Ecto neural progenitor cell (in vitro differentiated cells): ENCODE results near the gene BBS9.
"Not testable (repeated sequence)": the region's sequence is repeated elsewhere in the genome, so short reads cannot be mapped to it uniquely, and the experiment has no call there.

ENCODE experiments used
- DNase-seq: peaks from one replicate; pipeline ENCODE4 v3.0.0-alpha.2; 2018; ENCODE audit warnings: low spot score

The BBS9 gene

DNA sequence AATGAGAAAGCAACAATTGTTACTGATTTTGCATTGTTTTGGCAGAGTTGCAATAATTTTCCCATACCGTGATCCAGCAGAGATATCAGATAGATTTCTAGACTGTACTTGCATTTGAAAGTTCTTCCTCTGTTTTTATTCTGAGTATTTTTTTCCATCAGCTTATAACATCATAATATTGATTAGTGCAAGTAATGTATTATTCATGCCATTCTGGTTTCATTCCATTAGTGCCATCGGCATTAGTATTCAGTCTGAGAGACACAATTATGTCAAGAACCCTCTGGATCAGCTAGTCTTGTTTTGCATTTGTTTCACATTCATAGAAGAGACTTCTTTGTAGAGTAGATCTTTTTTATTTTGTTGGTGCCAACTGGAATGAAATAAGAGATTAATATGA is 304.0 kb downstream of the BBS9 start:
- DNase-seq = no peak

DNA sequence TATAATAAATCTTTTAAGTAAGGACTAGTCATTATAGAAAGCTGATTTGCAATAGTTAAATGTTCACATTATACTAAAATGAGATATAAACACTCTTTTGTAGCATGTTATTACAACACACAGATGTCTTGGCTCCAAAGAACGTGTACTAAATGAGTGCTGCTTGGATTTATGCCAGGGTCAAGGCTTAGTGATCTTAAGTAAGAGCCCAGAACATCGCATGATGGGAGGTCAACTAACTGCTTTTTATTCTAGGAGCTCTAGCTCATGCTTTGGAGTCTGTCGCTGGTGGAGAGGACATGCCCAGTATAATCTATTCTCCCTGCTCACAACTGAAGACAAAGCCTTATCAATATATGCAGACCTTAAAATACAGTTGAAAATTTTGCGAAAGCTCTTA is 315.1 kb downstream of the BBS9 start:
- DNase-seq = no peak

- DNase-seq = no peak
Observed at GRCh38 chr7:33446551-33446950, 317.2 kb downstream of the BBS9 start.

DNA sequence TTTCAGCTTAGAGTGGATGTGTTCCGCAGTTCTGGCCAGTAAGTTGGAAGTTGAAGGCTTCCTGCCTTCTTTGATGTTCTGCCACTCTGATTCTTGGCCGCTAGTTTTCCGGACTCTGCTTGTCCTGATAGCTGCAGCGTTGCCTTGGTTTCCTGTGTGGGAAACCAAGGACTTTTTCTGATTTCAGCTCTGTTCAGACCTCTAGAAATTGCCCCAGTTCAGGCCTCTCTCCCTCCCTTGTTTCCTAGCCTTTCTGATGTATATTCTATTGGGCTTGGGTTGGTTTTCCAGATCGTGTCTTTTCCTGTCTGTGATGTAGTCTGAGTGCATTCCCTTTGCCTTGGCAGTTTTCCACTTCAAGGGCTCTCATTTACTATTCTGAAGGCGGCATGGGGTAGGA is 318.7 kb downstream of the BBS9 start:
- DNase-seq = no peak

GRCh38 chr7:33449847-33450246 is 320.5 kb downstream of the BBS9 start:
- DNase-seq = no peak

DNA sequence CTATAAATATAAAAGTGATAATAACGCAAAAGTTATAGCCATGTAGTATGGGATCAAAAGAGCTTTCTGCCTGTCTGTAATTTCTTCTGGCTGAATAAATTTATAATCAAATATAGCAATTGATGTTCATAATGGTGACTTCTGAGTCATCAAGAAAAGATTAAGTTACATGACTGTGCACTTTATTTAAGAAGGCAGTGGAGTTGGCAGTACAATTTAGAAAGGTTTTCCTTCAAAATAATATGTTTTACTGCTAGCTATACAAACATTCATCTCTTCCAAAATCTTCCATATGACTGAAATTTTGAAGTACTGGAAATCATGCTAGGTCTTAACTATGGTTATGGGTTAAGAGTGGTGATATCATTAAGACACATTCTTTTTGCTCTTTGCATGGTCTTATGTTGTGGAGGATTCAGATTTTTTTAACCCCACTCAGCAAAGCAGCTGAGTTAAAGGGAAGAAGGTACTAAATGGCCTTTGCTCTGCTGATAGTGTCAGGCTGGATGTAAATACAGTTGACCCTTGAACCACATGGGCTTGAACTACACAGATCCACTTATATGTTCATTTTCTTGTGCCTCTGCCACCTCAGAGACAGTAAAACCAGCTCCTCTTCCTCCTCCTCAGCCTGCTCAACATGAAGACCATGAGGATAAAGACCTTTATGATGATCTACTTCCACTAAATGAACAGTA is 323.6 kb downstream of the BBS9 start:
- no peak for DNase-seq

GRCh38 chr7:33457039-33457438 is 327.7 kb downstream of the BBS9 start:
- DNase-seq = no peak

- no peak for DNase-seq
Observed at GRCh38 chr7:33458581-33458980, 329.2 kb downstream of the BBS9 start.

DNA sequence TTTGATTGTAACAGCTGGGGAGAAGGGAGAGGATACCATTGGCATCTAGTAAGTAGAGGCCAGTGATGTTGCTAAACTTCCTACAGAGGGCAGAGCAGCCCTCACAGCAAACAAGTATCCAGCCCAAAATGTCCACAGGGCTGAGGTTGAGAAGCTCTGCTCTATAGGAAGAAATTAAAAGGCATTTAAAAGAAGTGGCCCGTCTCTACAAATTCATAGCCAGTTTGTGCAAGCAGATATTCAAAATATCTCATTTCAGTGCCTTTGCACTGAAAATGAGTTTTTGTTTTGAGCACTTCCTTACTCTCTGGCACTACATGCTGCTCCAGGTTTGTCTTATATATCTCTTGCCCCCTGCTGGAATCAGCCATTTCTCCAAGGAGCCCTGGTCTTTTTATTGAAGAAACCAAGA is 330.0 kb downstream of the BBS9 start:
- peak; percentile 52 for DNase-seq

DNA sequence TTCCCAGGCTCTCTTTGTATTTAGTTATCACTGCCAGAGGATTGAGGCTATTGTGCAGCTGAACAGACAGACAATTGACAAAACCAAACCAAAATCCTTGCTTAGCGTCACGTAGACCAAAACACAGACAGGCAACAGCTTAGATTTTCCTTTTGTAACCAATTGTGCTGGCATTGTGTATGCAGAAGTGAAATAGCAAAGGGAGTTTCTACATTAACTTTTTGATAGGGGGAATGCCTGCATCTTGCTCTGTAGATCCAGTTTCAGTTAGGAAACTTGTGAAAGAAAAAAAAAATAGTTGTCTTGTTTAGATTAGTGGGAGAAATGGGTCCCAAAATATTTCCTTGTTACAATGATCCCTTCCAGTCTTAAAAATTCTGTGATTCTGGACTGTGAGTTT is 333.8 kb downstream of the BBS9 start:
- DNase-seq = no peak

GRCh38 chr7:33466203-33466602 is 336.8 kb downstream of the BBS9 start:
- no peak for DNase-seq

DNA sequence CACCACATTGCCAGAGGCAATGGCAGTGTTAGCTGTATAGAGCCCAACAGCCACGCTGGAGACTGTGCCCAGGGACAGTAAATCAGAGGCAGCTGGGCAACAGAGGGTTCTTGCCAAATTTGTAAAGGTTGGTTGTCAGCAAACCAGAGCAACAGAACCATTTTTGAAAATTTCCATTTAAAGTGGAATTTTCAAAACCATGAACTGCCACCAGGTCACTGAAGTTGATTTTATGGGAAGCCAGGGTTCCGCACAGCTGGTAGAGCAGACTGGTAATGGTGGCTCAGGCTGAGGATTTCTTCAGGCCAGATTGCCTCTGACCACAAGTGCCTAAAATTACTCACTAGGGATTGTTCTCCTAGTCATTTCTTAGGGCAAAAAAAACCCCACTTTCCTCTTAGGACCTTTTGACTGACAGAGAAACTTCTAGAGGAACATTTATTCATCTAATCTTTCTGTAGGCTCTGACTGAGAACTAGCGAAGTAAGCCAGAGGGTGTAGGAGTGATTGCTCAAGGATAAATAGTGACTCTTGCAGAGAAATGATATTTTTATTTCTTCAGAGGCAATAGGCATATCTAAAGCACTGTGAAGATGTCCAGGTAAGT is 342.4 kb downstream of the BBS9 start:
- DNase-seq = no peak

- no peak for DNase-seq
Observed at GRCh38 chr7:33472348-33473025, 343.1 kb downstream of the BBS9 start.

DNA sequence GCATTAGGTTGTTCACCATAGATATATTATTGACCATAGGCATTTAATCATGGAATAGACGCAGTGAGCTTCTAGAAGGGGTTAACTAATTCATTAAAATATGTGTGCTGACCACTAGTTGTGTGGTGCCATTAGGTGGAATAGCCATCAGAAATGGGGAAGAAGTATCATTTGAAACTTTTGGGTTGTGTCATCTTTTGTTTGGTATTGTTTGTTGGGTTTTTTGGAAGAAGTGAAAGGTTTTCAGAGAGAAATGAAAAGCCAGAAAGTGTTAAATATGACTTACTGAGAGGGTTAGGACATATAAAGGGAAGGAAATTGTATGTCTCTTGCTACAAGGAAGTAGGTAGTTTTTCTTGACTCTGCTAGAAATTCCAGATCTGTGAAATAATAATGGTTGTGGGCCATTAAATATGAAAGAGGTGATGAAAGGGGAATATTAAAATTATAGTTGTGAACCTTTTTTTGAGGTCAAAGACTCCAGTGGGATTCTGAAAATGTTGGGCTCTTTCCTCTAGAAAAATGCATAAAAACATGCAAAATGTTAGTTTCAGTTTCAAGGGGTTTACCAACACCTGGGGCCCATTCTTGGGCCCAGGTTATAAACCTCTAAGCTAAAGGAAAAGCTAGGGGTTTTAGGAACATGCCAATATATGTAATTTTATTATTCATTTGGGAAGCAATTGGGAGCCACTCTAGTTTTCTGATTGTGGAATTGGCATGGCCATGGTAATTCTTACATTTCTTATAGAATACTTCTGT is 348.5 kb downstream of the BBS9 start:
- no peak for DNase-seq

DNA sequence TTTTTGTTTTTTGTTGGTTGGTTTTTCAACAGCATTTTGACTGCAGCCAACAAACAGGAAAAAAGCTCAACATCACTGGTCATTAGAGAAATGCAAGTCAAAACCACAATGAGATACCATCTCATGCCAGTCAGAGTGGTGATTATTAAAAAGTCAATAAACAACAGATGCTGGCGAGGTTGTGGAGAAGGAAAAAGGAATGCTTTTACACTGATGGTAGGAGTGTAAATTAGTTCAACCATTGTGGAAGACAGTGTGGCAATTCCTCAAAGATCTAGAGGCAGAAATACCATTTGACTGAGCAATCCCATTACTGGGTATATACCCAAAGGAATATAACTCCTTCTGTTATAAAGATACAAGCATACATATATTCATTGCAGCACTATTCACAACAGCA is 355.1 kb downstream of the BBS9 start:
- not testable (repeated sequence) for DNase-seq

DNA sequence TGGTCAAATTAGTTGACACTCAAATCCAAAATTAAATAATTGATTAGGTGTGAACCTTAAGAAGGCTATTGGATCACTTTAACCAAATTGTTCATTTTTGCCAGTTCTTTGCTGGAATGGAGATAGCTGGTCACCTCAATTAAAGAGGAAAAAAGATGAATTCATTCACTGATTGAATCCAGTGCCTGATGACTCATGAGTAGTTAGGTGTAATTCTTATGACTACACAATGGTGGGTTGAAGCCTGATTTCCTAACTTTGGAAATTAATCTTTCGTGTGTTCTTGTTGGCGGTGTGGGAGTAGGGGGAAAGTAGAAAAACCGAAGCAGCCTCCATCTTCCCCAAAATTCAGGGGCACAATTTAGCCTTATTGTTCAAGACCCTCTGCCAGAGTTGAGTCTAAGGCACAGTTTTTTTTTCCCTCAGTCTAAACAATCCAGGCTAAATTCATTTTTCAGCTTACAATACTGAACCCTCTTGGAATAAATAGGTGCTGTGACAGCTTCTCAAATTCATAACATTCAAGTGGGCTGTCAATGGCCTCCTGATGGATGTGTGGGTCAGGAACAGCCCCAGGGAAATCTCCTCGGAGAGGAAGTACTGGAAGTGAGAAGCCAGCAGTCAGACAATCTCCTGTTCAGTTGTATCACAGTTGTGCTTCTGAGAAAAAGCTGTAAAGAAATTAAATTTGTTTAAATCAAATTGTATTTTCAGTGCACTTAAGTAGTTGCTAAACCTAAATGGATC is 356.6 kb downstream of the BBS9 start:
- DNase-seq = no peak

GRCh38 chr7:33486633-33487032 is 357.3 kb downstream of the BBS9 start:
- no peak for DNase-seq

DNA sequence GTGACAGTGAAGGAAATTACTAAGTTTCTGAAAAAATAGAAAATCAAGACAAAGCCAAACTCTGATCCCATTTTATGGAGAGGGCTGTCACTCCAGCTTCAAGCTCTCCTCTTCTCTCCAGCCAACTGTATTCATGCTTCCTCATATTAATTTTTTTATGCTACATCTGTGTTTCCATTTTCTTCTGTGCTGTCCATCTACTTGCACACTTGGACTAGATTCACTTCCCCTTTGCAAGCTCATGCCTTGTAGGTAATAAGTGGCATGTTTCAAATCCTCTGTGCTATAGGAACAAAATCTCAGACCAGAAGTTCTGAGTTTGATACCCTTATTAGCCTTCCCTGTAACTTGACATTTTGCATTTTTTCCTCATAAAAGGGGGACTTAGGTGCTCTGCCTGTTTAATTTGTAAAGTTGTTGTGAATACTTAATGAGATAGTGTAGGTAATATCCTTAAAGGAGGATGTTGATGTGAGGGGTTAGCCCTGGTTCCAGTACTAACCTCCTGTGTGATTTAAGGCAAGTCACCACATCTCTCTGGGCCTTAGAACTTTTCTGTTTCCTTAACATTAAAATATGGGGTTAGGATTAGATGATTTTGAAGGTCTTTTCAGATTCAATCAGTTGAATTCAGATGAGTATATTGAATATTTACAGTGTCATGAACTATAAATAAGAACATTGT is 358.8 kb downstream of the BBS9 start:
- DNase-seq = no peak

DNA sequence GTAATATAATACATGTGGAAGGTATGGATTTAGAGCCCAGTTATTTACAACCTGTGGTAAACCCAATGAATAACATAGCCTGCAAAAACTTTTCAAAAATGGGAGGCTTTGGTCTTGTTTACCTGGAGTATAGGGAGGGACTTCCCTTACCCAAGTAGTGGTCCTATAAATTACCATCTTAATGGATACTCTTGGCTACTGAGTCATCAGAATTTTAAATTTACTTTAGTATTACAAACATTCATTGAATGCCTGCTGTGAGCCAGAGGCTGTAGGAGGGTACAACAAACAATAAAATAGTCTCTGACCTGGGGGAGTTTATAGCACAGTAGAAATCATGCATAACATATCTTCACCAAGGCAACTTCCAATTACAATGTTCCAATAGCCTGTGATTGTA is 365.1 kb downstream of the BBS9 start:
- no peak for DNase-seq

DNA sequence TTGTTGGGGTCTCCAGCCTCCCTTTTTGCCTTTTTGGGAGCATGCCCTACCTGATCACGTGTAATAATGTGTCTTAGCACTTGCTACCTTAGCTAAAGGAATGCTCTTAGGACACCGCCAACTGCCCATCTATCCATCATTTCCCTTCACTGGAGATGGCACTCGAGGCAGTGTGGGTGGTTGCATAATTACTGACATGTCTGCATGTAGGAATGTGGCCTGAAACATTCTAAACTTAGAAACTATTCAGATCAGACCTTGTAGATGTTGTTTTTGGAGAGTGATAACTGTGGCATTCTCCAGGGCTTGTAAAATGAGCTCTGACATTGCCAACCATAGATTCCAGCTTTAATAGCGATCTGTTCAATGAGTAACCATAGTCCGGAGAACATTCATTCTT is 365.8 kb downstream of the BBS9 start:
- DNase-seq = no peak

DNA sequence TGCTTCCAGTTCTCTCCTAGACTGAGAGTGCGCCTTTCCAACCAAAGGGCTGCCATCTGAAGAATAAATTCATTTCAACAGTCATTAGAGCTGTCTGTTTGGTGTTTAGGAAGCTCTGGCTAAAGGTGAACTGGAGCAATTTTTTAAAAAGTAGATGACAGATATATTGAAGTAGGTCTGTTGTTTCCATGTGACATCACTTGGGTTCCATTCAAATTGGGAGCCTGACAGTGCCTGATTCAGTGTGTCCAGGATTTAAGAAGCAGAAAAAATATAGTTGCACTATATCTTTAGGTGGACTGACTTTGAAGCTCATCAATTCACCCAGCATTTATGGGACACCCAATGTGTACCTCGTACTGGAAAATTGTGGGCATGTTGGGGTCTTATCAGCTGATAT is 367.7 kb downstream of the BBS9 start:
- no peak for DNase-seq
